Panc1 (cell line): Measurements from ENCODE around the gene ACTL6B. TPM values are rescaled to one million over a fixed set of nuclear protein-coding genes. Genes with fewer than 3 reads are reported as not detected.

ENCODE experiments used
- ATAC-seq: fragments of 200-7000 bp; cut with Tn5 transposase; 2 replicates; pipeline ENCODE4 v1.9.1; 2020; ENCODE audit warnings: mild to moderate bottlenecking, moderate library complexity
- BruUV-seq: library from RNA; stranded (reverse); fragments of 400-500 nt; replicated peaks from 2 replicates; lab custom pipeline; 2021; lab: Mats Ljungman, UMichigan
- CTCF ChIA-PET: fragments of 300-600 bp; sonication (Branson Sonifier 250); formaldehyde crosslinking; loops from one replicate; lab custom pipeline; 2022; ENCODE audit warnings: antibody characterized with exemption; lab: Charles Lee
- POLR2A ChIA-PET: fragments of 300-600 bp; sonication (Branson Sonifier 250); formaldehyde crosslinking; loops from one replicate; lab custom pipeline; 2022; ENCODE audit warnings: antibody characterized with exemption; lab: Charles Lee
- DNase-seq: peaks from one replicate; pipeline ENCODE4 v3.0.0-alpha.2; 2010; ENCODE audit warnings: low read depth, low spot score
- H3K27ac ChIP-seq: 2 replicates; pipeline ENCODE4 v1.5.1; 2011; ENCODE audit warnings: mild to moderate bottlenecking, low read length, inconsistent platforms
- H3K27me3 ChIP-seq: fragments of 200-500 bp; sonication (Bioruptor generic); 2 replicates; pipeline ENCODE4 v1.6.0; 2014; ENCODE audit warnings: low read length, inconsistent platforms; ENCODE audit not compliant: control insufficient read depth, insufficient read depth
- H3K36me3 ChIP-seq: fragments of 200-500 bp; sonication (Bioruptor generic); 2 replicates; pipeline ENCODE4 v1.5.1; 2014; ENCODE audit warnings: inconsistent platforms, mild to moderate bottlenecking, low read length, moderate library complexity; ENCODE audit not compliant: control insufficient read depth, insufficient read depth
- H3K4me1 ChIP-seq: 2 replicates; pipeline ENCODE4 v1.5.1; 2011; ENCODE audit warnings: inconsistent platforms, mild to moderate bottlenecking, low read length, moderate library complexity; ENCODE audit not compliant: control insufficient read depth, insufficient read depth
- H3K4me3 ChIP-seq, 2 experiments: 2 replicates each; pipeline ENCODE4 v1.5.1; 2011 to 2012; ENCODE audit warnings: low read depth in 2 of 2, low read length in 2 of 2, mild to moderate bottlenecking in 2 of 2, inconsistent platforms in 1 of 2, moderate library complexity in 1 of 2
- H3K9me3 ChIP-seq: fragments of 200-500 bp; sonication (Bioruptor generic); 2 replicates; pipeline ENCODE4 v1.5.1; 2014; ENCODE audit warnings: low read depth, mild to moderate bottlenecking, inconsistent platforms, low read length, moderate library complexity; ENCODE audit not compliant: control insufficient read depth, insufficient read depth
- POLR2AphosphoS5 ChIP-seq: IDR thresholded peaks from 2 replicates; pipeline ENCODE4 v1.6.1; 2012; ENCODE audit warnings: mild to moderate bottlenecking, low read depth, low read length, moderate library complexity
- SIN3A ChIP-seq: IDR thresholded peaks from 2 replicates; pipeline ENCODE4 v1.6.1; 2012; ENCODE audit warnings: low read depth, mild to moderate bottlenecking, low read length, moderate library complexity, borderline replicate concordance; ENCODE audit not compliant: insufficient read depth
- TCF7L2 ChIP-seq: IDR thresholded peaks from 2 replicates; pipeline ENCODE4 v1.6.1; 2011; ENCODE audit warnings: mild to moderate bottlenecking, low read depth, low read length, inconsistent platforms
- in situ Hi-C: cut with HindIII; loops from 2 replicates; pipeline ENCODE4 v1.10.0; 2016; ENCODE audit warnings: low sequenced_read_pairs, low pct_unique_long_range_greater_than_20kb
- intact Hi-C: fragments of 100-400 bp; cut with micrococcal nuclease; formaldehyde crosslinking; loops from one replicate; pipeline ENCODE4 v1.10.0; 2022; ENCODE audit not compliant: unreplicated experiment
- total RNA-seq: library from RNA; stranded (reverse); gene quantifications from one replicate; pipeline ENCODE4 v1.2.1, GENCODE V29; 2021; ENCODE audit not compliant: unreplicated experiment
- TF ChIP-seq, protein P1 (sequence below), 2 experiments: IDR thresholded peaks; 2 replicates each; pipeline ENCODE4 v1.6.1; 2011 to 2012; ENCODE audit warnings: low read depth in 2 of 2, control low read depth in 1 of 2, low read length in 1 of 2, mild to moderate bottlenecking in 1 of 2, moderate library complexity in 1 of 2; ENCODE audit not compliant: insufficient read depth in 1 of 2
- TF ChIP-seq, protein P2 (sequence below): fragments of 450-650 bp; IDR thresholded peaks from 2 replicates; pipeline ENCODE4 v1.5.1; 2017; ENCODE audit warnings: mild to moderate bottlenecking

Gene ACTL6B
- total RNA-seq, 1 experiment from 2014 or later: not detected

DNA sequence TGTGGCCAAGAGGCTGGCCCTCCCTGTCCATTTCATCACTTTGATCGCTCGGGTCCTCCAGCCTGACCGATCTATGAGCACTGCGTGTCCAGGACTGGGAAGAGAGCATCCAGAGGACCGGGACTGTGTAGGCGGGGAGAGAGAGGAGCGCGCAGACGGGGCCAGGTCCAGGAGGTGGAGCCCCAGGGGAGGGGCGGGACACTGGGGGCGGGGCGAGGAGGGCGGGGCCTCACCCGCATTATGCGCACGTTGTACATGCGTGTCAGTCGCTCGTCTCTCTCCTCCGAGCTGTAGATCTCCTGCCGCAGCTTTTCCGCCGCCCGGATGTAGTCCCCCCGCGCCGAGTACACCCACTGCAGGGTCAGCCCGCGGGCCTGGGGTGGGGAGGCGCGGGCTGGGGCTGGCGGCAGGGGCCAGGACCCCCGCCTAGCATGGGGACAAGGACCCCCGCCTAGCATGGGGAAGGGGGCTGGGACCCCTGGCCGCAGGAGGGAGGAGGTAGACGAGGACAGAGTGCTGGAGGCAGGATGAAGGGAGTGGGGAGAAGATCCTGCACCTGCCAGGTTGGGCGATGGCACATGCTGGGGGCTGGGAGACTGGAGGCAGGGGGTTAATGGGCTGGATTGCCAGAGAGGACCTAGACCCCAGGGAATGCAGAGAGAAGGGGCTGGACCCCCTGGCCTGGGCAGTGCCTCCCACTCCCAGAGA lies 29.6 kb downstream of the ACTL6B start:
- ATAC-seq: peak; percentile 89
- TF ChIP-seq POLR2AphosphoS5 (no peak), SIN3A (no peak), TCF7L2 (no peak)
- TF ChIP-seq, protein P1, sequence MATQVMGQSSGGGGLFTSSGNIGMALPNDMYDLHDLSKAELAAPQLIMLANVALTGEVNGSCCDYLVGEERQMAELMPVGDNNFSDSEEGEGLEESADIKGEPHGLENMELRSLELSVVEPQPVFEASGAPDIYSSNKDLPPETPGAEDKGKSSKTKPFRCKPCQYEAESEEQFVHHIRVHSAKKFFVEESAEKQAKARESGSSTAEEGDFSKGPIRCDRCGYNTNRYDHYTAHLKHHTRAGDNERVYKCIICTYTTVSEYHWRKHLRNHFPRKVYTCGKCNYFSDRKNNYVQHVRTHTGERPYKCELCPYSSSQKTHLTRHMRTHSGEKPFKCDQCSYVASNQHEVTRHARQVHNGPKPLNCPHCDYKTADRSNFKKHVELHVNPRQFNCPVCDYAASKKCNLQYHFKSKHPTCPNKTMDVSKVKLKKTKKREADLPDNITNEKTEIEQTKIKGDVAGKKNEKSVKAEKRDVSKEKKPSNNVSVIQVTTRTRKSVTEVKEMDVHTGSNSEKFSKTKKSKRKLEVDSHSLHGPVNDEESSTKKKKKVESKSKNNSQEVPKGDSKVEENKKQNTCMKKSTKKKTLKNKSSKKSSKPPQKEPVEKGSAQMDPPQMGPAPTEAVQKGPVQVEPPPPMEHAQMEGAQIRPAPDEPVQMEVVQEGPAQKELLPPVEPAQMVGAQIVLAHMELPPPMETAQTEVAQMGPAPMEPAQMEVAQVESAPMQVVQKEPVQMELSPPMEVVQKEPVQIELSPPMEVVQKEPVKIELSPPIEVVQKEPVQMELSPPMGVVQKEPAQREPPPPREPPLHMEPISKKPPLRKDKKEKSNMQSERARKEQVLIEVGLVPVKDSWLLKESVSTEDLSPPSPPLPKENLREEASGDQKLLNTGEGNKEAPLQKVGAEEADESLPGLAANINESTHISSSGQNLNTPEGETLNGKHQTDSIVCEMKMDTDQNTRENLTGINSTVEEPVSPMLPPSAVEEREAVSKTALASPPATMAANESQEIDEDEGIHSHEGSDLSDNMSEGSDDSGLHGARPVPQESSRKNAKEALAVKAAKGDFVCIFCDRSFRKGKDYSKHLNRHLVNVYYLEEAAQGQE (IDR thresholded peaks at IDR 0.05; ENCODE audit: insufficient read depth in 1 of 2, low read depth in 2 of 2, low read length in 1 of 2): no peak
- TF ChIP-seq, protein P2, sequence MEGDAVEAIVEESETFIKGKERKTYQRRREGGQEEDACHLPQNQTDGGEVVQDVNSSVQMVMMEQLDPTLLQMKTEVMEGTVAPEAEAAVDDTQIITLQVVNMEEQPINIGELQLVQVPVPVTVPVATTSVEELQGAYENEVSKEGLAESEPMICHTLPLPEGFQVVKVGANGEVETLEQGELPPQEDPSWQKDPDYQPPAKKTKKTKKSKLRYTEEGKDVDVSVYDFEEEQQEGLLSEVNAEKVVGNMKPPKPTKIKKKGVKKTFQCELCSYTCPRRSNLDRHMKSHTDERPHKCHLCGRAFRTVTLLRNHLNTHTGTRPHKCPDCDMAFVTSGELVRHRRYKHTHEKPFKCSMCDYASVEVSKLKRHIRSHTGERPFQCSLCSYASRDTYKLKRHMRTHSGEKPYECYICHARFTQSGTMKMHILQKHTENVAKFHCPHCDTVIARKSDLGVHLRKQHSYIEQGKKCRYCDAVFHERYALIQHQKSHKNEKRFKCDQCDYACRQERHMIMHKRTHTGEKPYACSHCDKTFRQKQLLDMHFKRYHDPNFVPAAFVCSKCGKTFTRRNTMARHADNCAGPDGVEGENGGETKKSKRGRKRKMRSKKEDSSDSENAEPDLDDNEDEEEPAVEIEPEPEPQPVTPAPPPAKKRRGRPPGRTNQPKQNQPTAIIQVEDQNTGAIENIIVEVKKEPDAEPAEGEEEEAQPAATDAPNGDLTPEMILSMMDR: no peak
- no peaks in the 10 kb centered on the region; the same call in 1 of the 2 replicates for H3K36me3 ChIP-seq
- no peaks in the 10 kb centered on the region for H3K4me1 ChIP-seq
- ChIA-PET POLR2A (no interaction called here), CTCF (interaction anchor here (0.6 to 1.1 kb wide), 4 partner anchors 23 to 171 kb away, joined by 4 to 8 read pairs (median 6); partner anchors contain the start of gene PCOLCE)
- BruUV-seq: no TSS peak
- DNase-seq: no peak
- no peaks in the 10 kb centered on the region for H3K27me3 ChIP-seq
- H3K27ac ChIP-seq: no peak overlapping the region
- in situ Hi-C loops (no loop called here), intact Hi-C loops (no loop called here)
- H3K4me3 ChIP-seq: peak overlapping the region; percentile 23 to 39
- no peaks in the 10 kb centered on the region for H3K9me3 ChIP-seq

DNA sequence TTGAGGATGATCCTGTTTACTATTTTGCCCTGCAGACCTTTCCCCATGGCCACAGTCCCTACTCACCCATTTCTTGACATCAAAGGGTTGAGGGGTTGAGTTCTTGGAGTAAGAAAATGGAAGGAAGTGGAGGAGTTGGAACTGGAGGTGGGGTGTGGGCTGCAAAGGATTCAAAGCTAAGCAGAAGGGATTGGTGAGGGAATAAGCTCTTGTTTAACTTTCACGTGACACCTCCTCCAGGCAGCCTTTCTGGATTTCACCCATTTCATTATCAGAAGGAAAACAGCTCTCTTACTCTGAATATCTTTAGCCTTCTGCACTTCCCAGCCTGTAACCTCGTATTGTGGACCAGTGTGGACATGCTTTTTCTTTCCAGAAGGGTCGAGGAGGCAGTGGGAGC lies 30.2 kb downstream of the ACTL6B start:
- intact Hi-C loops (no loop called here), in situ Hi-C loops (no loop called here)
- no peaks in the 10 kb centered on the region for H3K27me3 ChIP-seq
- no peaks in the 10 kb centered on the region; the same call in 1 of the 2 replicates for H3K36me3 ChIP-seq
- TF ChIP-seq, protein P2: no peak
- TF ChIP-seq SIN3A (no peak), TCF7L2 (no peak), POLR2AphosphoS5 (no peak)
- TF ChIP-seq, protein P1 (IDR thresholded peaks at IDR 0.05; ENCODE audit: insufficient read depth in 1 of 2, low read depth in 2 of 2, low read length in 1 of 2): no peak
- ATAC-seq: no peak
- H3K27ac ChIP-seq: no peak overlapping the region
- BruUV-seq: no TSS peak
- POLR2A ChIA-PET: interaction anchor here (0.6 kb wide), 1 partner anchor 10 kb away, joined by 4 read pairs; no protein-coding TSS in a partner anchor
- H3K4me1 ChIP-seq: no peaks in the 10 kb centered on the region
- no peak for DNase-seq
- H3K4me3 ChIP-seq: peak overlapping the region; percentile 23 to 36
- CTCF ChIA-PET: interaction anchor here (0.6 to 1.1 kb wide), 5 partner anchors 13 to 170 kb away, joined by 4 to 8 read pairs (median 5); partner anchors contain the start of gene PCOLCE
- H3K9me3 ChIP-seq: no peaks in the 10 kb centered on the region
